Activated T-cell treated with anti-CD3 and anti-CD28 coated beads, Interleukin-2, amount 50 U/mL, for 4 hours (primary cell): ENCODE results near the gene SLC8A1. TPM values are rescaled to one million over a fixed set of nuclear protein-coding genes. Genes with fewer than 3 reads are reported as not detected.

Source experiments
- ATAC-seq, 2 donors: fragments of 200-7000 bp; cut with Tn5 transposase; one replicate each; pipeline ENCODE4 v1.10.0; 2021
- DNase-seq: peaks from one replicate; pipeline ENCODE4 v3.0.0-alpha.2; 2020
- H3K27me3 Mint-ChIP-seq: one replicate; pipeline ENCODE4 v1.8.0; 2021; ENCODE audit warnings: low read depth, mixed read lengths
- H3K36me3 Mint-ChIP-seq: one replicate; pipeline ENCODE4 v1.8.0; 2022; ENCODE audit warnings: mixed read lengths; ENCODE audit not compliant: insufficient read depth
- H3K4me1 Mint-ChIP-seq: one replicate; pipeline ENCODE4 v1.8.0; 2021; ENCODE audit warnings: low read depth, mixed read lengths
- H3K4me3 Mint-ChIP-seq: one replicate; pipeline ENCODE4 v1.8.0; 2021; ENCODE audit warnings: mild to moderate bottlenecking, moderate library complexity, mixed read lengths
- H3K9me3 Mint-ChIP-seq: one replicate; pipeline ENCODE4 v1.8.0; 2021; ENCODE audit warnings: mixed read lengths
- total RNA-seq, 3 donors: library from RNA; stranded (reverse); gene quantifications; one replicate each; pipeline ENCODE4 v1.2.1, GENCODE V29; 2021

The SLC8A1 gene
- total RNA-seq, 3 donors from 2014 or later: 0.08 to 0.28 (median 0.26) TPM

- no peak overlapping the region for H3K4me3 Mint-ChIP-seq
- H3K27me3 Mint-ChIP-seq: no peaks in the 10 kb centered on the region
- ATAC-seq: no peak
- no peaks in the 10 kb centered on the region for H3K4me1 Mint-ChIP-seq
- H3K36me3 Mint-ChIP-seq: no peaks in the 10 kb centered on the region
- DNase-seq: no peak
- H3K9me3 Mint-ChIP-seq: no peaks in the 10 kb centered on the region
Observed at GRCh38 chr2:40276076-40276475, 175.8 kb downstream of the SLC8A1 start.

- Mint-ChIP-seq H3K4me1 (no peaks in the 10 kb centered on the region), H3K36me3 (no peaks in the 10 kb centered on the region), H3K9me3 (no peaks in the 10 kb centered on the region), H3K27me3 (no peaks in the 10 kb centered on the region), H3K4me3 (no peak overlapping the region)
- no peak for DNase-seq
- ATAC-seq: no peak
Observed at GRCh38 chr2:40274270-40274669, 177.6 kb downstream of the SLC8A1 start.

GRCh38 chr2:40273734-40274182 is 178.1 kb downstream of the SLC8A1 start:
- Mint-ChIP-seq H3K4me3 (no peak overlapping the region), H3K9me3 (no peaks in the 10 kb centered on the region), H3K4me1 (no peaks in the 10 kb centered on the region), H3K36me3 (no peaks in the 10 kb centered on the region), H3K27me3 (no peaks in the 10 kb centered on the region)
- DNase-seq (no peak), ATAC-seq (no peak)

GRCh38 chr2:40271094-40271493 is 180.8 kb downstream of the SLC8A1 start:
- Mint-ChIP-seq H3K4me1 (no peaks in the 10 kb centered on the region), H3K36me3 (no peaks in the 10 kb centered on the region), H3K9me3 (no peaks in the 10 kb centered on the region), H3K4me3 (no peak overlapping the region), H3K27me3 (no peaks in the 10 kb centered on the region)
- DNase-seq (no peak), ATAC-seq (no peak)

- ATAC-seq (no peak), DNase-seq (no peak)
- H3K4me3 Mint-ChIP-seq: no peak overlapping the region
- no peaks in the 10 kb centered on the region for H3K27me3 Mint-ChIP-seq
- no peaks in the 10 kb centered on the region for H3K4me1 Mint-ChIP-seq
- H3K36me3 Mint-ChIP-seq: no peaks in the 10 kb centered on the region
- H3K9me3 Mint-ChIP-seq: no peaks in the 10 kb centered on the region
Observed at GRCh38 chr2:40270372-40270771, 181.5 kb downstream of the SLC8A1 start.

- no peak overlapping the region for H3K4me3 Mint-ChIP-seq
- DNase-seq (no peak), ATAC-seq (no peak)
- no peaks in the 10 kb centered on the region for H3K9me3 Mint-ChIP-seq
- H3K36me3 Mint-ChIP-seq: no peaks in the 10 kb centered on the region
- H3K4me1 Mint-ChIP-seq: no peaks in the 10 kb centered on the region
- no peaks in the 10 kb centered on the region for H3K27me3 Mint-ChIP-seq
Observed at GRCh38 chr2:40268566-40268965, 183.3 kb downstream of the SLC8A1 start.

GRCh38 chr2:40266201-40266600 is 185.7 kb downstream of the SLC8A1 start:
- DNase-seq (no peak), ATAC-seq (no peak)
- H3K27me3 Mint-ChIP-seq: no peaks in the 10 kb centered on the region
- no peaks in the 10 kb centered on the region for H3K9me3 Mint-ChIP-seq
- H3K4me3 Mint-ChIP-seq: no peak overlapping the region
- H3K36me3 Mint-ChIP-seq: no peaks in the 10 kb centered on the region
- no peaks in the 10 kb centered on the region for H3K4me1 Mint-ChIP-seq

- Mint-ChIP-seq H3K36me3 (no peaks in the 10 kb centered on the region), H3K4me3 (no peak overlapping the region), H3K4me1 (no peaks in the 10 kb centered on the region), H3K9me3 (no peaks in the 10 kb centered on the region), H3K27me3 (no peaks in the 10 kb centered on the region)
- no peak for DNase-seq
- no peak for ATAC-seq
Observed at GRCh38 chr2:40265602-40266001, 186.3 kb downstream of the SLC8A1 start.

GRCh38 chr2:40261042-40261441 is 190.8 kb downstream of the SLC8A1 start:
- ATAC-seq (no peak), DNase-seq (no peak)
- Mint-ChIP-seq H3K27me3 (no peaks in the 10 kb centered on the region), H3K4me3 (no peak overlapping the region), H3K9me3 (no peaks in the 10 kb centered on the region), H3K36me3 (no peaks in the 10 kb centered on the region), H3K4me1 (no peaks in the 10 kb centered on the region)

- DNase-seq (no peak), ATAC-seq (no peak)
- H3K4me1 Mint-ChIP-seq: no peaks in the 10 kb centered on the region
- no peaks in the 10 kb centered on the region for H3K36me3 Mint-ChIP-seq
- no peak overlapping the region for H3K4me3 Mint-ChIP-seq
- H3K27me3 Mint-ChIP-seq: no peaks in the 10 kb centered on the region
- no peaks in the 10 kb centered on the region for H3K9me3 Mint-ChIP-seq
Observed at GRCh38 chr2:40260437-40260836, 191.5 kb downstream of the SLC8A1 start.

- H3K27me3 Mint-ChIP-seq: no peaks in the 10 kb centered on the region
- no peaks in the 10 kb centered on the region for H3K9me3 Mint-ChIP-seq
- no peak for ATAC-seq
- no peaks in the 10 kb centered on the region for H3K4me1 Mint-ChIP-seq
- DNase-seq: no peak
- H3K4me3 Mint-ChIP-seq: no peak overlapping the region
- no peaks in the 10 kb centered on the region for H3K36me3 Mint-ChIP-seq
Observed at GRCh38 chr2:40259900-40260299, 192.0 kb downstream of the SLC8A1 start.

GRCh38 chr2:40258135-40258457 is 193.8 kb downstream of the SLC8A1 start:
- ATAC-seq: no peak
- H3K4me3 Mint-ChIP-seq: no peak overlapping the region
- no peaks in the 10 kb centered on the region for H3K4me1 Mint-ChIP-seq
- no peaks in the 10 kb centered on the region for H3K27me3 Mint-ChIP-seq
- H3K36me3 Mint-ChIP-seq: no peaks in the 10 kb centered on the region
- no peaks in the 10 kb centered on the region for H3K9me3 Mint-ChIP-seq
- DNase-seq: no peak

GRCh38 chr2:40257340-40258134 is 194.4 kb downstream of the SLC8A1 start:
- ATAC-seq (no peak), DNase-seq (no peak)
- Mint-ChIP-seq H3K27me3 (no peaks in the 10 kb centered on the region), H3K4me3 (no peak overlapping the region), H3K4me1 (no peaks in the 10 kb centered on the region), H3K36me3 (no peaks in the 10 kb centered on the region), H3K9me3 (no peaks in the 10 kb centered on the region)

- no peaks in the 10 kb centered on the region for H3K27me3 Mint-ChIP-seq
- H3K4me1 Mint-ChIP-seq: no peaks in the 10 kb centered on the region
- no peaks in the 10 kb centered on the region for H3K9me3 Mint-ChIP-seq
- no peak overlapping the region for H3K4me3 Mint-ChIP-seq
- no peak for ATAC-seq
- no peak for DNase-seq
- no peaks in the 10 kb centered on the region for H3K36me3 Mint-ChIP-seq
Observed at GRCh38 chr2:40256649-40257048, 195.2 kb downstream of the SLC8A1 start.

GRCh38 chr2:40256008-40256407 is 195.9 kb downstream of the SLC8A1 start:
- H3K36me3 Mint-ChIP-seq: no peaks in the 10 kb centered on the region
- DNase-seq (no peak), ATAC-seq (no peak)
- H3K9me3 Mint-ChIP-seq: no peaks in the 10 kb centered on the region
- no peak overlapping the region for H3K4me3 Mint-ChIP-seq
- H3K4me1 Mint-ChIP-seq: no peaks in the 10 kb centered on the region
- H3K27me3 Mint-ChIP-seq: no peaks in the 10 kb centered on the region
